Activated CD4-positive, alpha-beta T cell treated with anti-CD3 and anti-CD28 coated beads for 4 hours (primary cell): ENCODE results near the gene CHMP1A.

Source experiments
- DNase-seq, 2 donors: peaks; one replicate each; pipeline ENCODE4 v3.0.0-alpha.2; 2020

CHMP1A gene

DNA sequence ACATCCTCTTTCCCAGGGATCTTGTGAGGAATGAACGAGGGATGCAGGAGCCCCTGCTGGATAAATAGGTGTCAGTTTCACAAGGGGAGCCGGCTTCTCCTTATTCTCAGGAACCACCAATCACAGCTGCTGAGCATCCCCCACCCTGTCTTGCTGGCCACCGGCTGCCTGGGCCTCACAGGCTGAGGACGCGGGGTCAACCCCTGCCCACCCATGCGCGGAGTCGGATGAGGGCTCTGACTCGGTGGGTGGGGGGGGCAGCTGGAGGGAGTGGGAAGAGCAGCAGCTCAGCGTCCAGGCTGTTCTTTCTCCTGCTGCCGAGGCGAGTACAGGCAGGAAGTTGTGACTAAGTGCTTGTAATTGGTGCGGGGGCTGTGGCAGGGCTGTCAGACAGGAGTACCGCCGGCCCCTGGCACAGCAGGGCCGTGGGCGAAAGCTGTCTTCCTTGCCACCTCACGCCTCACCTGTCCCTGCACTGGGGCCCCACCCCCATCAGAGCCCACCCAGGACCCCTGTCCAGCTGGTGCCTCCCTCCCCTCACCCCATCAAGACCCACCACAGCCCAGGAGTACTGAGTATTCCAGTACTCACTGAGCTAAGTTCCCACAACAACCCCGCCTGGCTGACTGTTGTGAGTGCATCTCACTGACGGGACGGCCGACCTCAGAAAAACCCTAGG lies 55.1 kb downstream of the CHMP1A start:
- DNase-seq, result peak; percentile 74 to 77

DNA sequence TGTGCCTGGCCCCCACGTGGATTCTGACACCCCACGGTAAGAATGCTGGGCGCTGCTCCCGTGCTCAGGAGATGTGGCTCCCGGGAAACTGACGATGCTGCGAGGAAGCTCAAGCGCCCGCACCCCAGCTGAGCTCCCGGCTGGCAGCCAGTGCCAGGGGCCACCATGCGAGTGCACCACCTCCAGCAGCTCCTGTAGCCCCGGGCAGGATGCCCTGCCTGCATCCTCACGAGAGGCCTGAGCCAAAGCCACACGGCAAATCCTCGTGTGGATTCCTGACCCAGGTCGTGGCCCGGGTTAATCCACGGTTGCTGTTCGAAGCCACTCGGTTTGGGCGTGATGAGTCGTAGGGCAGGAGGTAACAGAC lies 55.6 kb downstream of the CHMP1A start:
- DNase-seq, result no peak

DNA sequence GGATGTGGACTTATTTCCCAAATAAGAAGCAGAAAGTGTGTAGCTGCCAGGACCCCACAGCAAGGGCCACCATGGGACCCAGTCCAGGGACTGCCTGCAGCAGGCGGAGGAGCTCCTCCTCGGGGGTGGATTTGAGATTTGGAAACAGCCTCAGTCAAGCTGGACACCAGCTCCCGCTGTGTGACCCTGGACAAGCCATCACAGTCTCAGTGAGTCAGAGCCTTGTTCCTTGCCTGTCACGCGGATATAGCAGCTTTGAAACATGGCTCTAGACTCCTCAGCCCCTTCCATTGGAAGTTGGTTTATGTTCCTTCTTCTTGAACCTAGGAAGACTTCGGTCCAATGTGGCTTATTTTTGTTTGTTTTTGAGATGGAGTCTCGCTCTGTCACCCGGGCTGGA lies 56.6 kb downstream of the CHMP1A start:
- DNase-seq, result no peak

DNA sequence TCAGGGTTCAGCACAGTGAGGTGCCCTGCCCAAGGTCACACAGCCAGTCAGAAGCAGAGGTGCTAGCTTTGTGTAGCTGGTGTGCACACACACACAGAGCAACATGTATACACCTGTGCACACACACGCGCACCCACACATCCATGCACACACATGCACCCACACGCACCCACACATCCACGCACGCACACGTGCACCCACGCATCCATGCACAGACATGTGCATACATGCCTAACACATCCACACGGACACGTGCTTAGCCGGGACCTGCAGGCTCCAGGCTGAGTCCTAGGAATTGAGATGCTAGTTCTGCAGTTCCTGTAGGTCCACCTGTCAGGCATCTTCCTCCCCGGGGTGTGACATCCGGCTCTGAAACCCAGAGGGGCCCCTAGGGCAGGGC lies 57.1 kb downstream of the CHMP1A start:
- DNase-seq, result no peak

DNA sequence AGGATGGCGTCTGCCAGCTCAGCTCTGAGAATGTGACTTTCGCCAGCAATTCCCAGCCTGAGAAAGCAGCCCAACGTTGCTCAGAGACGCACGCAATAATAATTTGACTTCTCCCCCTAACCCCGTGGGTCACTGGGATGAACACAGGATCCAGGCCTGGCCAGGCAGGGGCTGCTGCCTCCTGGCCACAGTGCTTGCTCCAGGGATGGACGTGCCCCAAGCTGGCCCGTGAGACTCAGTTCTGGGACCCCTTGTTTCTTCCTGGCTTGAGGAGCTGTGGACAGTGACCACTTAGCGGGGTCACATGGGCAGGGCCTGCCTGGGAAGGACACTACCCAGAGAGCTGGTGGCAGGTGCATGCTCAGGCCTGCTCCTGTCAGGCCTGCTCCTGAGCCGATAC lies 57.6 kb downstream of the CHMP1A start:
- no peak for DNase-seq

DNA sequence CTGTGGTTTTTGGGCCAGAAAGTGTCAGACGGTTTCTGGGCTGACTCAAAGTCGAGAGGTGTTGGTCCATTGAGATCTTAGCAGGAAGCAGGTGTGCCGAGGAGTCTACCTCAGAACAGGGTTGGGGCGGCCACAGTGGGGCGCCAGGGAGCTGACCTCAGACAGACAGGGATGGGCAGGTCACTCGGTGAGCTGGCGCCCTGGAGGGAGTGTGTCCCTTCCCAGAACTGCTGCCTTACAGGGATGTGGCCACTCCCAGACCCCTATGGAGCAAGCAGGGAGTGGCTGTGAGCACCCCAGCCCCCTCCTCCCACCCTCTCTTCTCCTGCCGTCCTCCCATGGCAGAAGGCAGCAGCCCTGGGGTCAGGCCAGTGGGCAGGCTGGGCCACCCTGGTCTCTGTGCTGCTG lies 58.1 kb downstream of the CHMP1A start:
- DNase-seq, result peak in 1 of 2 donors; percentile 28

DNA sequence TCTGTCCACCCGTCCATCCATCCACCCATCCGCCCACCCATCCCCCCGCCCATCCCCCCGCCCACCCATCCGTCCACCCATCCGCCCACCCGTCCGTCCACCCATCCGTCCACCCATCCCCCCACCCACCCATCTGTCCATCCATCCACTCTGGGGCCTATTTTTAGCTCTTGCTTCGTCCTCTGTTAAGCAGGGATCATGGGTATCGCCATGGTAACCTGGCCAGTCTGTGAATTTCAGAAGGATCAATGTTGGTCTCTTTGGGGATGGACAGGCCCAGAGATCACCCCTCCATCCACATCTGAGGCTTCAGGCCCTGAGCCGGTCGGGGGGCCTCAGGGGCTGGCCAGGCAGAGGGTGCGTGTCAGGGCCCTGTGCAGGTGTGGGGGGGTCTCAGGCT lies 59.3 kb downstream of the CHMP1A start:
- DNase-seq, result no peak

DNA sequence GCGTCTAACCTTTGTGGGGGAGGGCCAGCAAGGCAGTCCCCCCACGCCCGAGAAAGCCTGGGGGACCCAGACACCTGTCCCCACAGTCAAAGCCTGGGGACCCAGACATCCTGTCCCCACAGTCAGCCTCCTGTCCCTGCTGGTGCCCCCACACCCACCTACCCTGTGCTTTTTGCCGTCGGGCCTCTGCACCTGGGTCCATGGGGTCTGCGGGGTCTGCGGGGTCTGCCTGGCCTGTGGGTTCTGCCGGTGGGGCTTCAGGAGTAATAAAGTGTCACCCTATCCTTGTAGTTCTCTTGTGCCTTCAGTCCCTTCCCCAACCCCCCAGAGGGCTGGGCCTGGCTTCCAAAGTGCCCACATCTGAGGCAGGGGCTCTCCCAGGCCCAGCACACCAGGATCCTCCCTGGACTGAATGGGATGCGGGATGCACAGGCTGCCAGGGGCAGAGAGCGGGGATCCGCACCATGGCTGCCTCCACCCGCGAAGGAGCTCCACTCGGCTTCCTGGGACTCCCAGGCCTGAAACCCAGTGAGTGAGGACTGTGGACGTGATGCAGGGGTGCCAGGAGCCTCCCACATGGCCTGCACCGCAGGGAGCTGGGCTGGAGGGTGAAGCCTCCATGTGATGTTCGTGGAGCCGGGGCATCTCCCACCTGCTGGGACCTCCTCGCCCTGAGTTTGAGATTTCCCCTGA lies 60.4 kb downstream of the CHMP1A start:
- DNase-seq, result no peak

DNA sequence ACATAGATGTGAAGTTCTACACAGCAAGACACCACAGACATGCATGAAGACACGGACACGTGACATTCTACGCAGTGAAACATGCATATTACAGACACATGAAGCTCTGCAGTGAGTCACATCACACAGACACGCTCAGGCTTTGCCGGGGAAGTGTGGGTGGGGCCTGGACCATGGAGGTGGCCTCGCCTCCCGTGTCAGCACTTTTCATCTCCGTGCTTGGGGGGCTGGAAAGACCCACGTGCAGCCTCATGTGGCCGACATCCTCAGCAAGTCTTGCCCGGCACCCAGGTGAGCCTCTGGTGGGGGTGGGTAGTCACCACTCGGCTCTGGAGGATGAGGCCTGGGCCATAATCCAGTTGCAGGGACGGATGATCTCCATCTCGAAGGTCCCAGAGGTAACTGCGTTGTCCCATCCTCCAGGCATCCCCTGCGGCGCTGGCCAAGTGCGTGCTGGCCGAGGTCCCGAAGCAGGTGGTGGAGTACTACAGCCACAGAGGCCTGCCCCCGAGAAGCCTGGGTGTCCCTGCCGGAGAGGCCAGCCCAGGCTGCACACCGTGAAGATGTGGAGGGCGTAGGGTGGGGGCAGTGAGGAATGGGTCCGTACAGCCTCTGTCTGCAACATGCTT lies 61.3 kb downstream of the CHMP1A start:
- no peak for DNase-seq

DNA sequence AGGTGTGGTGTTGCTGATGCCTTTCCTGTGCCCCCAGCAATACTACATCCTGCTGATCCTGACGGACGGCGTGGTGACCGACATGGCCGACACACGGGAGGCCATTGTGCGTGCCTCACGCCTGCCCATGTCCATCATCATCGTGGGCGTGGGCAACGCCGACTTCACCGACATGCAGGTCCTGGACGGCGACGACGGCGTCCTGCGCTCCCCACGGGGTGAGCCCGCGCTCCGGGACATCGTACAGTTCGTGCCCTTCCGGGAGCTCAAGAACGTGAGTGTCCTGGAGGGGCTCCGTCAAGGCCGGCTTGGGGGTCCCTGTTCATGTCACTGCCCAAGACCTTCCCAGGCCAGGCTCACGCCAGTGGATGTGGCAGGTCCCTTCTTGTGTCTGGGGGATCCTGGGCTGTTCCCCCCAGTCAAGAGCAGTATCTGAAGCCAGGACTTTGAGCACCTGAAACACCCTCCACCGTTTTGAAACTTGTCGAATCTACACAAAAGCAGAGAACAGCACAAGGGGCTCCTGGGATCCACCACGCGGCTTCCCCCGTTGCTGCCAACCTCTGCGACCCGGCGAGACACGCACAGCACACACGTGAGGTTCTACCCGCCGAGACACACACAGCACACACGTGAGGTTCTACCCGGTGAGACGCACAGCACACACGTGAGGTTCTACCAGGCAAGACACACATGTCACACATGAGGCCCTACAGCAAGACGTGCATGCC lies 62.0 kb downstream of the CHMP1A start:
- DNase-seq, result no peak
